Stimulated activated CD8-positive, alpha-beta memory T cell treated with anti-CD3 and anti-CD28 coated beads, Interleukin-15, amount 100 ng/mL, for 48 hours (primary cell): ENCODE data around the gene IL18BP.

ENCODE experiments used
- DNase-seq, 2 donors: peaks; one replicate each; pipeline ENCODE4 v3.0.0-alpha.2; 2020; ENCODE audit warnings: low read depth in 2 of 2

The IL18BP gene

GRCh38 chr11:72045849-72046248 lies 47.1 kb downstream of the IL18BP start:
- no peak for DNase-seq

DNA sequence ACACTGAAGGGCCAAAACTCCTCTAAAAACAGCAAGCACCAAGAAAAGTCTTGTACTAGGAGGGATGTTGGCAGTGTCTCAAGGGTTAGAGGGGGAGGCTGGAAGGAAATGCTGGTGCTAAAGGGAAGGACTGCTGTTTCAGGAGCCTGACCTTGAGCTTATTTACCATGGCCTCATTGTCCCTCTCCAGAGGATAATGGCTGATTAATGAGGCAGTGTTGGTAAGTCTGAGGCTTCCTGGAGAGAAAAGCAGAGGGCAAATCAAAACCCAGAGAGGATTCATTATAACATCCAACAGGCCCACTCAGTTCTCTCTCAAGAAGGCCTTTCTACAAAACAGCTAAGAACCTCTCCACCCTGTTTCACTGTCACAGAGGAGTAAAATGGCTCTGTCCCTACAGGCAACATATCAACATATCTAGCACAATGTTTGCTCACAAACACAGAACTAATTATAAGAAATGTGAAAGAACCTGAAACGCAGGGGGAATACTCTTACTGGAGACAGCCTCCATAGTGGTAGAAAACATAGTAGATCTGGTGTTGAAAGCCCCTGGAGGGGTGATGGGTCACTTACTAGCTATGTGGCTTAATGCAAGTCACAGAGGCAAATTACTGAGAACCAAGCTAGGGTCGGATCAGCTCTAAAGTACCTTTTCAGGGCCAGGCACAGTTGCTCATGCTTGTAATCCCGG lies 50.2 kb downstream of the IL18BP start:
- no peak for DNase-seq
